NCI-H2227 (cell line): Measurements from ENCODE around the gene GMDS.

Experiments used
- DNase-seq: peaks from one replicate; lab custom pipeline; 2025; ENCODE audit not compliant: unreplicated experiment; lab: John Stamatoyannopoulos, UW

Gene GMDS

DNA sequence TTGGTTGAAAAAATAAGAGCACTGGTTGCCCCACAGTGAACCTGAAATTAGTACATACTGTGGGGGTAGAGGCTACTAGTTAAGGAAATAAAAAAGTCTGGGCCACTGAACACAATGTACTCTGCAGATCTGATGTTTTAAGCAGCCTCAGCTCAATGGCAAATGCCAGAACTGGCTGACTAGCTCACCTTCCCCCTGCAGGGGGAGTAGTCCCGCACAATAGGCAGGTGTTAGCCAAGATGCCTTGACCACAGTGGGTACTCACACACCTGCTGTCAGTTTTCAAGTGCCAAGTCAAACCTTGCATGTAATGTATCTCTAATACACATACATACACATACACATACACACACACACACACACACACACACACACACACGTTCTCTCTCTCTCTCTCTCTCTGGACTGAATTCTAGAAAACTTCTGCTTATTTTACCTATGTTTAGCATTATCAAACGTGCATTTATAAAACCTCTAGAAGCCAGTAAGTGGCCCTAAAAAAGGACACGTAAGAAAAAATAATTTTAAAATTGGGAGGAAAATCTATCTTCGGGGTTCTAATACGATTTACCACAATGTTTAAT is 36.1 kb downstream of the GMDS start:
- DNase-seq = peak; percentile 50

DNA sequence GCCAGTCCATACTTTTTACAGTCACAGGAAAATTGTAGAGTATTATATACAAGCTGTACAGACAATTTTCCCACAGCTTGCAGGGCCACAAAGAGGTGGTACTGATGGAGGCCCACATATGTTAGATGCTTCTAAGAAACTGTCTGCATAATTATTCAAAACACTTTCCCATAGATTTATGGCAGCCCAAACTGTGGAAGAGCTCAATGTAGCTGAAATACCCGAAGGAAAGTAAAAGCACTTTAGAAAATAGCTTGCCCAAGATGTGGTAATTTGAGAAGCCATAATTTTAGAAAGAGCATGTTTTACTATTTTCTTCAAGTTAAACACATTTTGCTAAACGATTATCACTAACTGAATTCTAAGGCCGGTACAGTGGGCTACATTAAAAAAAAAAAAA is 36.9 kb downstream of the GMDS start:
- no peak for DNase-seq

DNA sequence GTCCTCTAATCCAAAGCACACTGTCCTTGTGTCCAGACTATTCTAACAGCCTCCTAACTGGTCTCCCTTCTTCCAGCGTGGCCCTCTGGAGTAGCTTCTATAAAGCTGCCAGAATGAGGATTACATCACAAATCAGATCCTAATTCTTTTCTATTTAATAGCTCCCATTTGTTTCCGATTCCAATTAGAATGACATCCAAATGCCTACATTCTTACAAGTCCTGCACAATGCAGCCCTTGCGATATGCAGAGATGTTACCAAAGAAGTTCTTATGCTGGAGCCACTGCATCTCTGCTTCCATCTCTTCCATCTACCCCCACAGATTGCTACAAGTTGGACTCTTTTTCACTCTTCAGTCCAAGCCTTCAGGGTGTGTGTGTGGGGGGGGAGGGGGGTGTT is 40.0 kb downstream of the GMDS start:
- no peak for DNase-seq

DNA sequence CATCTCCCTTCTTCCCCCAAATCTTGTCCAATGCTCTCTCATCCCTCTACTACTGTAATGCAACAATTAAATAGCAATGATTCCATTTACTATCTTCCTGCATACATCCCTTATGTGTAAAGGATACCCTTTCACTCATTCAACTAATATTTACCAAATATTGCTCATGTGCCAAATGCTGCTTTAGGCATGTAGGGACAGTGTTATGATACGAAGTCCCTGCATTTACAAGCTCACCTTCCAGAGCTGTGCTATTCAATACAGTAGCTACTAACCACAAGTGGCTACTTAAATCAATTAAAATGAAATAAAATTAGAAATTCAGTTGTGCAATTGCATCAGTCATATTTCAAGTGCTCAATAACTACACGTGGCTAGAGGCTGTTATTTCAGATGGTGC is 41.1 kb downstream of the GMDS start:
- no peak for DNase-seq

DNA sequence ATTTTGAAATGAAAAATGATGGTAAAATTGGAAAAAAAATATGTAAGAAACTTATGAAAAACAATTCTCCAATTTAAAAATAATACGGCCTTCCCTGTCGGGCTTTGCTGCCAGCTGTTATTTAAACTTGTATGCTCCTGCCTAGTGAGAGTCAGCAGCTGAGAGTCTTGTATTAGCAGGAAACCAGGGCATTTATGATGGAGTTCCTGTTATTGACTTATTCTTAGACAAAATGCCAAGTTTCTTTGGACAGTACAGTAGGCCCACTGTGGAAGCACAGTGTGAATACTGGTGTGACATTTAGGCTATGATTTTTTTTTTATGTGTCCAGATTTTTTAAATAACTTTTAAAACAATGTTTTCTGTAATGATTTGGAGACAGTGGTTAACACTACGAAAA is 42.1 kb downstream of the GMDS start:
- no peak for DNase-seq

DNA sequence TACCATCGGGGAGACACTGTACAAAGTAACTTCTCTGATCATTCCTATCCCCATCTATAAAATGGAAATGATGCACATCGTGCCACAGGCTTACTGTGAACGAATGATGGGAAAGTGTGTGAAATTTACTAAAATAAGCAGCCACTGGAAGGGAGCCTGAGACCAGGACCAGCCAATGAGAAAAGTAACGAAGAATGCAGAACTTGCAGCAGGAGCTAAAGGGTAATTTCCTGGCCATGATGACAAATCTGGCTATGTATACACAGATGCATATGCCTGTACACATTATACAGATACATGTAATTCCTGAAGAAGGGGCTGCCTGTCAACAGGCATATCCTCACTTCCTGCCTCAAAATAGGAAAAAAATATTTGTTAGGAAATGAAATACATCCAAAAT is 47.4 kb downstream of the GMDS start:
- no peak for DNase-seq

DNA sequence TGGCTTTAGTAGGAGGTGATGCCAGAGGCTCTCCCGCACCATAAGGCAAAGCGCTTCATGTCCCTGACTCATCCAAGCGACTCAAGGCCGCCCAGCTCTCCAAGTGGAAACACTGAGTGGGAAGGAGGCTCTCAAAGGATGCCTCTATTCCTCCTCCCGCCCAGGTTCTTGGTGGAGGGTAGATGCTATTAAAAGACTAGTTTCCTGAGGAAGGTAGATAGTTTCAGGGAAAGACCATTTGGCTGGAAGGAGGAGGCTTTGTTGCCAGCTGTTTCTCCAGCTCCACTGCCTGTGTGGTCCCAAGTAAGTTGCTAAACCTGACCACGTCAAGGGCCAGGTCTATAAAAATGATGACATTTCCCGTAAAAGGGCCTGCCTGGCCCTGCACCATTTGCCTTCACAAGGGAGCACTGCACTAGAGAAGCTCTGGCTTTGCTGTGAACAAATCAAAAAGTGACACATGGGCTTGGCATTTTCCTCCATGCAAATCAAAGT is 48.2 kb downstream of the GMDS start:
- DNase-seq = no peak

DNA sequence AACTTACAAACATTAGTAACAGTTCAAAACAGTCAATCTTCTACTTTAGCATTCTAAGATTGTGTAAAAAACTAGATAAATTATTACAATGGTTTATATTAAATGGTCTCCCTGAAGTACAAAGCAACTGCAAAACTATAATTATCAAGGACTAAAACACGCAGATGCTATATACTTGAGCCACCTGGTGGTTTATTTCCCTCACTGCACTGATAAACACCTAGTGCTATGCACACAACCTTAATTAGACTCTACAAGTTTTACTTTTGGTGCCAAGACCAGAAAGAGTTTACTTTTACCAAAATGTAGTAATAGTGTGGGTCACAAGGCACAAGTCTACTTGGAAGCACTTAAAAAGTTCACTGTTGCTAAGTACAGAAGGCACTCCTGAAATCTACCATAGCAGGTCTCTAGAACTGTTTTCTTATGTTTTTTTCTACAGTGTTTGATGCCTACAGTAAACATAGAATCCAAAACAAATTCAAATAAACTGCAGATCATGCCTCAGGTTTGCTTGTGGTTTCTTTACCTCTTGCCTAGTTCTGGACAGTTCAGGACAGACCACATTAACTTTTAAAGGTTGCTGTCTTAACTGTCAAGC is 49.2 kb downstream of the GMDS start:
- peak; percentile 63 for DNase-seq

DNA sequence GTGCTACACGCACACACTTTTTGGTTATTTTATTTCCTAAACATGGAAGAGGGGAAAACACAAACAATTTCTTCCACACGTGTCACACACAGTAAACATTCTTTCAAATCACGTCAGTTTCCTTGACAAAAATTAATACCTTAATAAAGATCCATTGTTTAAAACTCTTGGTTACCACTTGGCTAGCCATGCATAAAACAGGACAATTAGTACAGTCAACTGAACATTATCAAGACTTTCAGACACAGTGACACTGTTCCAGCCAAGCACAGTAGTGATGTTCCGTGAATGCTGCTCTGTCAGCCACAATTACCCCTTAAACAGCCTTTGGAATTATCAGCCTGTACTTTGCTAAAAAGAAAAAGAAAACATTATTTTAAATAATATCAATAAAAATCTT is 50.8 kb downstream of the GMDS start:
- DNase-seq = no peak

DNA sequence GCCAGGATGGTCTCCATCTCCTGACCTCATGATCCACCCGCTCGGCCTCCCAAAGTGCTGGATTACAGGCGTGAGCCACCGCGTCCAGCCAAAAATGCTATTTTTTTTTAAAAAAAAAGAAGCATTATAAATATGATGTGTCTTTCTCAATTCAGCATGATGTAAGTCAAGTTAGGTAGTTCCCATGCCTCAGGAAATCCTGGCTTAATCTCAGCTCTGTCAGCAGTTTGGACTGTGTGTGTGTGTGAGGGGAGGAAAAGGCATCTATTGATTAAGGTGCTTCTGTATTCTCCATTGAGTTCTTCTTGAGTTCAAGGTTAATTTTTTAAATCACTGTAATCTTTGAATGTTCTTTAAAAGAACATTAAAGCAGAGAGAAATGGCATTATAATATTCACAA is 51.5 kb downstream of the GMDS start:
- DNase-seq = no peak

DNA sequence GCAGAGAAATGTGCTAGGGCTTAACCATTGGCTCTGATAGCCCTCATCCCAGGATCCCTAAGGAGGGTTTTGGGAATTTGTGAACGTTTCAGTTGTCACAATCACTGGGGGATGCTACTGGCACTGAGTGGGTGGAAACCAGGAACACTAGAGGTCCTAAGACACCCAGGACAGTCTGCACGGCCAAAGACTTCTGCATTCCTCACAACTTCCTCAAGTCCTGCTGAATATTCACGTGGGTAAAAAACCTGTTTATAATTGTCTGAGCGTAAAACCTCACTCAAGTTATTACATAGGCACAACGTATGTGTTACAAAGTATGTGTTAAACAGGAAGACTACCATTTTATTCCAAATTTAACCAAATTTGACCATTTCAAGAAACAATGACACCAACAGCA is 52.4 kb downstream of the GMDS start:
- no peak for DNase-seq

DNA sequence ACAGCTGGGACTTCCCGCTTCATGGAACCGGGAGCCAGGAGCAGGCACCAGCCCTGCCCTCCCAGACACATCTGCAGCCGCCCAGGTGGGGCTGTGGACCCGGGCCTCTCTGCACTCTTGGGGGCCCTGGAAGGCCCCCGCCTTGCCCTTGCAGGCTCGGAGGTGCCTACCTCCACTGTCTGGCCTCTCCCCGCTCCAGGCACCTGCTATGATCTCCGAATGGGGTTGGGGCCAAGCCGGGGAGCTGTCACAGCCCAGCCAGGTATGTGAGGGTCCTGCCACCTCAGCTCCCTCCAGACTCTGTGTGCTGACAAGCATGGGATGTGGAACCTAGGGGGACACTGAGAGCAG is 54.0 kb downstream of the GMDS start:
- DNase-seq = no peak

DNA sequence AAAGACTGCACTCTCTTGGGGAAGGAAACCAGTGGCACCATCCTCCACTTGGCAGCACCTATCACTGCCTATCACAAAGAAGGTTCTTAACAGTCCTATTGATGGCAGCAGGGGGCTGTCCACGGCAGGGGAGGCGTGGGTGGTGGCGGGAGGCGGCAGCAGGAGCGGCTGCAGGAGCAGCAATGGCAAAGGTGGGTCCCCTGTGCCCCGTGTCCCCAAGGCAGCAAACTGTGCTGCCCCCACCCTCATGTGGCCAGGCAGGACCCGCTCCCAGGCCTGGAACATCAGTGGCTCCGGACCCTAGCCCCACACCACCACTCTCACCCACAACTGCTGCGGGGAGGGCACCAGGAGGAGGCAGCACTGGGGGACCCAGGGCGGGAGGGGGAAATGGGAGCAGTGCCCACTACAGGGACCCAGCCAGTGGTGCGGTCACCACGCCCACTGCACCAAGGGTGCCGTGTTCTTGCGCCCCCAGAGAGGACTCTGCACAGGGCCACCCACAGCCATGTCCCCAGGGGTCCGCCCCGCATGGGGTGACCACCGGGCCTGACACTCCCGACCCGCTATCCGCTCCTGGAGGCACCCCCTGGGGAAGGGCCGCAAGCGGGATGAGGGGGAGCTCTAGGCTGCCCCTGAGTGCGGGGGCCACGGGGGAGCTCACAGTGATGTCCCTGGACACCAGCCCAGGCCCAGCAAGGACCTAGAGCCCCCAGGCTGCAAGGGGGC is 54.6 kb downstream of the GMDS start:
- no peak for DNase-seq

DNA sequence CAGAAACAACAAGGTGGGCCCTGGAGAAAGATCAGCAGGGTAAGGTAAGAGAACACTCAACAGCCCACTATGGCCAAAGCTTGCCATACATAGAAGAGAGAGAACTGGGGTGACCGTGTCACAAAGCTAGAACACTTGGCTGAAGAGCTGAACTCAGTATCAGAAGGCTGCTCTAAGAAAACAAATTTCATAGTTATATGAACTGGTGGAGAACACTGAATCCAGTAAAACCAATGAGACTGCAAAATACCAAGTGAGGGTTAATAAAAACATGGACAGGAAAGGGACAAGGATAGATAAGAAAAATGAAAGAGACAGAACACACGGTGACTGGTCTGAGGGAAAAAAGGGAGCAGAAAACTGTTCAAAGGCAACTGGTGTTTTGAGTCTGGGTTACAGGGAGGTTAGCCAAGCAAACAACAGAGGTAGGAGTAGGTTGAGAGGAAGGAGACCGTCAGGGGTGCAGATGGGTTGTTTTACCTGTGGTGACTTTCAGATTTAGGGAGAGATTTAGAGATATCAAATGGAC is 56.5 kb downstream of the GMDS start:
- no peak for DNase-seq

DNA sequence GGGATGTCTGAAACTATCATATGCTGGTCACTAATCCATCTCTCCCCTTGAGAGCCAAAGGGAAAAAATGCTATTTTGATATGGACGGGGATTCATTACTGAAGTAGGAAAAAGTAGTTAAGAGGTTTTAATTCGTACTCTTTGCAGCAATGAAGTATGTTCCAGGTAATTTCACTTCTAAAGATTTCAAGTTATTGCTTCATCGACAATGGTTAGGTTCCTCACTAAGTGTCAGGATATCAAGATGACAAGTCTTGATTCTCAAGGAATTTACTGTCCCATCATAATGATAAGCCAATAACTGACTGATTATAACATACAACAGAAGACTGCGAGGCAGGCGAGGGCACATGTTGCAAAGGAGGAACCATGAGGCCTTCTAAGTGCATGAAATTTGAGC is 57.0 kb downstream of the GMDS start:
- DNase-seq = no peak

DNA sequence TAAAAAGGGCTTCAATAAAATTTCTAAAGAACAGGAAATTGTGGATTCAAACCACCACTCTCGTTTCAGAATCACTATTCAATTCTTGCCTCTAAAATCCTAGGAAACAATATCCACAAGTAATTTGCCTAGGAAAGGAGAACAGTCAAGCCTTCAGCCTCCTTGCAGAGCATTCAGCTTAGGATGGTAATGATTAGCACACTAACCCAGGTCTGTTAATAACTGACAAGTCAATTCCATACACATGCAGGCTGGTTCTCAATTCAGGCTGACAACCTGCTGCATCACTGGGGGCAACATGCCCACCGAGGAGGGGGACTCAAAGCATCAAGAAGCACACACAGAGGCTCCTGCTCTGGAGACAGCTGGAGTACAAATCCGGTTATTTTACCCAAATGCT is 57.6 kb downstream of the GMDS start:
- no peak for DNase-seq

DNA sequence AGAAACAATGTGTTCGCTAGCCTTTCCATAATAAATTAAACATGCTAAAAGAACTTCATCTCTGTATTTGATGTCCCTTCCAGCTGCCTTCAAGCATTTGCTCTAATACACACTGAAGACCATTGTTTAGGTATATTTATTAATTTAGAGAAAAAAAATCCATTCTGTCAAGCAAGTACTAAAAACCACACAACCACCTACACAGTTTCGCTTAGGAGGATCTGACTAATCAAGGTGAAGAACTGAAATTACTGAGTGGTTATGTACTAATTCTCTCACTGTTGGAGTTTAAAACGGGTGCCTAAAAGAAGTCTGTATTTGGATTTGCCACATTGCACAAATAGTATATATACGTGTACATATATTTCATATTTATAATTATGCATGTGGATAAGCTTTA is 58.9 kb downstream of the GMDS start:
- no peak for DNase-seq

DNA sequence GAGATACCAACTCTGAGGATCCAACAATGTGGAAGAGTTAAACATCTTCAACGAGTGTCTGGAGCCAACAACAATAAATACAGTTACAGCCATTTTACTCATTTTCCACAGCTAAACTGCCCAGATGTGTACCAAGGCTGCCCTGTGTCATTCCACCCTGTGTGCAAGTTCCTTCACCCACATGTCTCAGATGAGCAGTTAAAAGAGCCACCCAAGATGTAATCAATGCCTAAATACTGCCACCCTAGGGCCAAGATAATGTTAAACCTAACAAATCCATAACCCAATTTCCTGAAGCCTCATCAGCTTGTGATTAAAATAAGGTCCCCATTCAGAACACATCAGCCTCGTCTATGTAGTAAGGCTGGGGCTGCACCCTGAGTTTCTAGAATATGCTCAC is 59.9 kb downstream of the GMDS start:
- DNase-seq = no peak

DNA sequence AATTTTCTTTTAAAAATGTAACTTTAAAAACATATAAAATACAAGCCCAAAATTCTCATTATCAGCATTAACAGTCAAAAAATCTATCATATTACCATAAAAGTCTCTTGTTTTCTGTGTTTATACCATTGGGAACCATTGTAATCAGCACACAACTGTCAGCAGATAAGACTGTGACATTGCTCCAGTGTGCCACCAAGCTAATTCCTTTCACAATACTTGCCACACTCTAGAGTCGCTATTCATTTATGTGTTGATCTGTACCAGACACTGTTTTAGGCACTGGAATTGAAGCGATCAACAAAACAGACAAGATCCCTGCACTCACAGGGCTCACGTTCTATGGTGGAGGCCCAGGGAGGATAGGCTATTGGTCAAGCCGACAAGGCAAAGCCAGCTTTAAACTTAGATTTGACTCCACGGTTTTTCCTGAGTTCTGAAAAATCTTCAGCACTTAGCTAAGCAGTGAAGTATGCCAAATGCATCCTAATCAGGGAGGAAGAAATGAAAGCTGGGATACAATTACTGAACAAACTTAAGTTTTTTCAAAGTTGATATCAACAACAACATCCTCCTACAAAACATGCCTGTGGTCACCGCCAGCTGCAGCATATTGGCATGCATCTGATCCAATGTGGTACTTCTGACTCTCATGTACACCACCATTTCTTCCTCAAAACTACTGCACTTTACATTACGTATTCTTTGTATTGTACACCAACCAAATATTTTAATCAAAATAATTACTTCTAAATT is 60.5 kb downstream of the GMDS start:
- no peak for DNase-seq

DNA sequence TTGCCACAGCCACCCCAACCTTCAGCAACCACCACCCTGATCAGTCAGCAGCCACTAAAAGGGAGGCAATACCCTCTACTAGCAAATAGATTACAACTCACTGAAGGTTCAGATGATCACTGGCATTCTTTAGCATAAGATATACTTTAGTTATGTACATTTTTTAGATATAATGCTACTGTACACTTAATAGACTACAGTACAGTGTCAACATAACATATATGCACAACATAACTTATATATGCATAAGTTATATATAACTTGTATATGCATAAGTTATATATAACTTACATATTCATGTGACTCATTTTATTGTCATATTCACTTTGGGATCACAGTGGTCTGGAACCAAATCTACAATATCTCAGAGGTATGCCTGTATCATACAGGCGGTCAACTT is 61.7 kb downstream of the GMDS start:
- no peak for DNase-seq

DNA sequence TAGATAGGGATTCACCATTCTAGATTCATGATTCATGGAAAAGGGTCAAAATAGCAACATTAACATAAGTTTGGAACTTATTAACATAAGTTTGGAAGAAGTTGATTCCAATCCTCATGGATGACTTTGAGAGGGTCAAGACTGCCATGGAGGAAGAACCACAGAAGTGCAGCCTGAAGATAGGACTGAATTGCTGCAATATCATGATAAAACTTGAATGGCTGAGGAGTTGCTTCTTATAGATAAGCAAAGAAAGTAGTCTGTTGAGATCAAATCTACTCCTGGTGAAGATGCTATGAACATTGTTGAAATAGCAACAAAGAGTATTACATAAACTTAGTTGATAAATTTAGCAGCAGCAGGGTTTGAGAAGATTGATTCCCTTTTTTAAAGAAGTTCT is 62.2 kb downstream of the GMDS start:
- no peak for DNase-seq

DNA sequence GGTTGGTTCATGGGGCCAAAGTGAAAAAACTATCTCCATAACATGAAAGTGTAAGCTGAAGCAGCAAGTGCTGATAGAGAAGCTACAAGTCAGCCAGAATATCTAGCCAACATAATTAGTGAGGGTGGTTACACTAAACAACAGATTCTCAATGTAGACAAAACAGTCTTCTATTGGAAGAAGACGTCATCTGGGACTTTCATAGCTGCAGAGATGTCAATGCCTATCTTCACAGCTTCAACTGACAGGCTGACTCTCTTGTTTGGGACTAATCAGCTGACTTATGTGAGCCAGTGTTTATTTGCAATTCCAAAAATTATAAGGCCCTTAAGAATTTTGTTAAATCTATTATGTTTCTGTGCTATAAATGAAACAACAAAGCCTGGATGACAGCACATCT is 63.2 kb downstream of the GMDS start:
- DNase-seq = no peak
